Peyer's patch (tissue), 4 donors: Measurements from ENCODE around the gene ARAP2. TPM values are rescaled to one million over a fixed set of nuclear protein-coding genes. Genes with fewer than 3 reads are reported as not detected.

ENCODE experiments used
- DNase-seq, 3 donors: peaks; one replicate each; pipeline ENCODE4 v3.0.0-alpha.2; 2017 to 2019
- H3K27ac ChIP-seq, 4 donors: fragments of 200-600 bp; sonication (generic); one replicate each; pipeline ENCODE4 v1.5.1; 2016 to 2019
- H3K27me3 ChIP-seq, 2 donors: fragments of 200-600 bp; sonication (generic); one replicate each; pipeline ENCODE4 v1.5.1; 2019
- H3K36me3 ChIP-seq, 3 donors: fragments of 200-600 bp; sonication (generic); one replicate each; pipeline ENCODE4 v1.5.1; 2016 to 2019
- H3K4me1 ChIP-seq, 4 donors: fragments of 200-600 bp; sonication (generic); one replicate each; pipeline ENCODE4 v1.5.1; 2016 to 2019
- H3K4me3 ChIP-seq, 4 donors: fragments of 200-600 bp; sonication (generic); 1 replicate in 3 of 4; 2 replicates in 1 of 4; pipeline ENCODE4 v1.5.1; 2016 to 2019; ENCODE audit warnings: mild to moderate bottlenecking in 1 of 4
- H3K9me3 ChIP-seq, 4 donors: fragments of 200-600 bp; sonication (generic); one replicate each; pipeline ENCODE4 v1.5.1; 2016 to 2019; ENCODE audit warnings: mild to moderate bottlenecking in 1 of 4
- CTCF ChIP-seq, 6 experiments: fragments of 450-650 bp in 4 of 6; fragments of 200-600 bp in 2 of 6; sonication (generic) in 1 of 6; IDR thresholded peaks; one replicate each; pipeline ENCODE4 v1.5.1; 2017 to 2019; ENCODE audit warnings: antibody characterized with exemption in 6 of 6, mild to moderate bottlenecking in 3 of 6, moderate library complexity in 1 of 6
- POLR2A ChIP-seq, 2 donors: fragments of 450-650 bp; IDR thresholded peaks; one replicate each; pipeline ENCODE4 v1.5.1; 2017; ENCODE audit warnings: antibody characterized with exemption in 2 of 2, mild to moderate bottlenecking in 2 of 2, moderate library complexity in 2 of 2
- total RNA-seq, 4 donors: library from RNA; depleted of rRNA; stranded (reverse); fragments of >200 nt; gene quantifications; one replicate each; pipeline ENCODE4 v1.1.0, GENCODE V29; 2016

The ARAP2 gene
- total RNA-seq, 4 donors from 2014 or later: 66.8 to 115 (median 81.9) TPM

DNA sequence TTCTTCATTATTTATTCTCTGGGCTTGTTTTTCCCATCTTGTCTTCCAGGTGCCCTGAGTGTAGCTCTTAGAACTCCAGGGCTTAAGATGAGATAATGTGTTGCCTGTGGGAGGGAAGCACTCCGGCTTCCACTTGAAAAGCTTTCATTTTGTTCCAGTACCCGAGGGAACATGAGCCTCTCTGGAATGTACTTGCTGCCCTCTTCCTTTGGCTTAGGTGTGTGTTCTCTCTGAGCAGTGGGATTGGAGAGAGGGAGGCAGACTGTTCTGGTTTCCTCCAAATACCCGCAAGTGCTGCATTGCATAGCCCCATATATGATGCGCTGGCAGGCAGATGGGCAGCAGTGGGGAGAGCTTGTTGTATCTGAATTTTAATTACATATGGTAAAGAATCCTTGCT is 36.2 kb upstream of the ARAP2 start:
- H3K9me3 ChIP-seq: no peaks in the 10 kb centered on the region
- H3K36me3 ChIP-seq: no peaks in the 10 kb centered on the region
- DNase-seq: no peak
- H3K27me3 ChIP-seq: no peaks in the 10 kb centered on the region
- H3K4me1 ChIP-seq: no peaks in the 10 kb centered on the region
- no peak for TF ChIP-seq POLR2A (IDR thresholded peaks at IDR 0.05)
- no peak for TF ChIP-seq CTCF (IDR thresholded peaks at IDR 0.05)
- H3K27ac ChIP-seq: peak overlapping the region in 1 of 4 donors; percentile 66
- no peak overlapping the region for H3K4me3 ChIP-seq

GRCh38 chr4:36278789-36279188 is 34.5 kb upstream of the ARAP2 start:
- no peak overlapping the region for H3K4me3 ChIP-seq
- no peak for DNase-seq
- no peaks in the 10 kb centered on the region for H3K36me3 ChIP-seq
- H3K9me3 ChIP-seq: no peaks in the 10 kb centered on the region
- H3K27me3 ChIP-seq: no peaks in the 10 kb centered on the region
- H3K4me1 ChIP-seq: no peaks in the 10 kb centered on the region
- H3K27ac ChIP-seq: no peak overlapping the region
- TF ChIP-seq POLR2A (IDR thresholded peaks at IDR 0.05): no peak
- no peak for TF ChIP-seq CTCF (IDR thresholded peaks at IDR 0.05)

DNA sequence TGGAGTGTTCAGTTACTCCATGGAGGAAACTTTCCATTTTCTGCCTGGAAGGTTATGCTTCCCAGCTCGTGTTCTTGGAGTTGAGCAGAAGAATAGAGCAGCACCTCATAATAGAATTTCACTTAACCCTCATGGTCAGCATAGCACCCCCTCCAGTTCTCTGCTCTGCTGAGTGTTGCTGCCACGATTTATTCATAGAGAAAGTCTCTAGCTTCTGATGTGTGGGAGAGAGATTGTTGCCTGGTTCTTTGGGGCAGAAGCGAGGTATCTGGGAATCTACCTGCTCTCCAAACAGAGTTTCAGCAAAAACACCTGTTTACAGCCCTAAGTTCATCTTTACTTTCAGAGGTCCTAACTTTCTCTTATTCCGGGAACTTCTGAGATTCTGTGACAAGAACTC is 33.2 kb upstream of the ARAP2 start:
- no peak overlapping the region for H3K27ac ChIP-seq
- H3K9me3 ChIP-seq: no peaks in the 10 kb centered on the region
- H3K27me3 ChIP-seq: no peaks in the 10 kb centered on the region
- no peak overlapping the region for H3K4me3 ChIP-seq
- no peak for TF ChIP-seq POLR2A (IDR thresholded peaks at IDR 0.05)
- TF ChIP-seq CTCF (IDR thresholded peaks at IDR 0.05): no peak
- H3K4me1 ChIP-seq: no peaks in the 10 kb centered on the region
- DNase-seq: no peak
- no peaks in the 10 kb centered on the region for H3K36me3 ChIP-seq

GRCh38 chr4:36274158-36274557 is 29.8 kb upstream of the ARAP2 start:
- TF ChIP-seq CTCF (IDR thresholded peaks at IDR 0.05) (no peak), POLR2A (IDR thresholded peaks at IDR 0.05) (no peak)
- no peak for DNase-seq
- H3K27ac ChIP-seq: no peak overlapping the region
- no peak overlapping the region for H3K4me3 ChIP-seq
- no peaks in the 10 kb centered on the region for H3K4me1 ChIP-seq
- H3K36me3 ChIP-seq: no peaks in the 10 kb centered on the region
- no peaks in the 10 kb centered on the region for H3K9me3 ChIP-seq
- H3K27me3 ChIP-seq: no peaks in the 10 kb centered on the region

DNA sequence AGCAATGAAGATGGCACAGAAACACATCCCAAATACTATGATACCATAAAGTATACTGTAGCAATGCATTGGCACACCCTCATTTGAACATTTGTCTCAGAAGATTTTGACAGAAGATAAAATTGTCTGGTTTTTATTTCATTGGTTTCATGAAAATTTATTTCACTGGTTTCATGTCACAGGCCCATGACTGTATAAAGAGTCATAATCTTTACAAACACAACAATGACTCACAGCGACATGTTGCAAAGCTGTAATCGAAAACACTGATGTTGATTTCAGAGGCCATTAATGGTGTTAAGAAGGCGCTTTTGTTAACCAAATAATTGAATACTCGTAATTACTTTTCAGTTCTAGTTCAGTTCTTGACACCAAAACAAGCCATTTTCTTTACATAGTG is 29.0 kb upstream of the ARAP2 start:
- no peak overlapping the region for H3K27ac ChIP-seq
- H3K36me3 ChIP-seq: no peaks in the 10 kb centered on the region
- no peak overlapping the region for H3K4me3 ChIP-seq
- no peaks in the 10 kb centered on the region for H3K9me3 ChIP-seq
- TF ChIP-seq POLR2A (IDR thresholded peaks at IDR 0.05) (no peak), CTCF (IDR thresholded peaks at IDR 0.05) (no peak)
- DNase-seq: no peak
- no peaks in the 10 kb centered on the region for H3K4me1 ChIP-seq
- H3K27me3 ChIP-seq: no peaks in the 10 kb centered on the region

DNA sequence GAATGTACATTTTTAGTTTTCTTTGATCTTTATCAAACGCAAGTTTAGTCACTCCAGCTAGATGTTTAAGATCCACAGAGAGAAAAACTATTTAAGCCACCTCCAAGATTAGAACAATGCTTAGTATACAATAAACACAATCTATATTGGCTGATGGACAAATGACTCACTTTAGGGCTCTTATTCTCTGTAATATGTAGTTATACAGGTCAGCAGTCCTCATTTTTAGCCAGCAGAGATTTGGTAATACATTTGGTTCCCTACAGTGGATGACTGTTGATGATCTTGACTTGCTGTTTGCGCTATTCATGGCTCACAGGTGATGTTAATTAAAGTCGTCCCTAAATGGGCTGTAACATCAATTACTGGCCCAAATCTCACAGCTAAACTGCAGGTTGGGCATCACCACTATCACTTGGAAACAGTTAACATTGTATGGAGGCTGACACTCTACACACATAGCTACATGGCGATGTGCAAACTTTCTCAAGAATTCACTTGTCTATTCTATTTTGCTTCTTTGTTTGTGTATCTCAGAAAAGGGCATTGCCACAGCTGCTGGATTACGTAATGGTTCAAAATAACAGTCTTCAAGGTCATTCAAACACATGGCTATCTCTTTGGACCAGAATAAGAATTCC is 25.3 kb upstream of the ARAP2 start:
- Histone ChIP-seq H3K27me3 (no peaks in the 10 kb centered on the region), H3K36me3 (no peaks in the 10 kb centered on the region), H3K4me3 (no peak overlapping the region), H3K4me1 (no peaks in the 10 kb centered on the region), H3K9me3 (no peaks in the 10 kb centered on the region), H3K27ac (no peak overlapping the region)
- DNase-seq: no peak
- no peak for TF ChIP-seq CTCF (IDR thresholded peaks at IDR 0.05)
